Suprapubic skin (tissue), 4 donors: Measurements from ENCODE around the gene CDK2. TPM values are rescaled to one million over a fixed set of nuclear protein-coding genes. Genes with fewer than 3 reads are reported as not detected.

ENCODE experiments used
- DNase-seq, 2 donors: peaks; one replicate each; pipeline ENCODE4 v3.0.0-alpha.2; 2019; ENCODE audit warnings: low spot score in 2 of 2
- H3K27ac ChIP-seq: fragments of 200-600 bp; sonication (generic); one replicate; pipeline ENCODE4 v1.5.1; 2019
- H3K27me3 ChIP-seq: fragments of 200-600 bp; sonication (generic); one replicate; pipeline ENCODE4 v1.5.1; 2019
- H3K36me3 ChIP-seq: fragments of 200-600 bp; sonication (generic); one replicate; pipeline ENCODE4 v1.5.1; 2019
- H3K4me1 ChIP-seq: fragments of 200-600 bp; sonication (generic); one replicate; pipeline ENCODE4 v1.5.1; 2019
- H3K4me3 ChIP-seq: fragments of 200-600 bp; sonication (generic); one replicate; pipeline ENCODE4 v1.5.1; 2019; ENCODE audit warnings: mild to moderate bottlenecking
- H3K9me3 ChIP-seq: fragments of 200-600 bp; sonication (generic); one replicate; pipeline ENCODE4 v1.5.1; 2019
- EP300 ChIP-seq: sonication (generic); formaldehyde crosslinking; IDR thresholded peaks from one replicate; pipeline ENCODE4 v1.6.1; 2017; ENCODE audit warnings: antibody characterized with exemption
- POLR2A ChIP-seq, 2 donors: fragments of 450-650 bp; IDR thresholded peaks; one replicate each; pipeline ENCODE4 v1.6.1; 2017; ENCODE audit warnings: antibody characterized with exemption in 2 of 2, mild to moderate bottlenecking in 2 of 2, moderate library complexity in 2 of 2
- POLR2AphosphoS5 ChIP-seq, 3 donors: sonication (generic); formaldehyde crosslinking; IDR thresholded peaks; one replicate each; pipeline ENCODE4 v1.6.1; 2017; ENCODE audit warnings: antibody characterized with exemption in 3 of 3
- WGBS: methylation state at CpG from one replicate; pipeline ENCODE4 v1.1.5; 2018; 5-methylcytosine and 5-hydroxymethylcytosine counted together
- total RNA-seq, 4 donors: library from RNA; depleted of rRNA; stranded (reverse); fragments of >200 nt; gene quantifications; one replicate each; pipeline ENCODE4 v1.1.0, GENCODE V29; 2016
- TF ChIP-seq, protein P1 (sequence below), 2 donors: fragments of 200-600 bp in 1 of 2; fragments of 450-650 bp in 1 of 2; sonication (generic) in 1 of 2; IDR thresholded peaks; one replicate each; pipeline ENCODE4 v1.5.1; 2016 to 2019; ENCODE audit warnings: antibody characterized with exemption in 2 of 2, mild to moderate bottlenecking in 1 of 2, moderate library complexity in 1 of 2

CDK2 gene
- total RNA-seq, 4 donors from 2014 or later: 18.4 to 33.2 (median 28.6) TPM

DNA sequence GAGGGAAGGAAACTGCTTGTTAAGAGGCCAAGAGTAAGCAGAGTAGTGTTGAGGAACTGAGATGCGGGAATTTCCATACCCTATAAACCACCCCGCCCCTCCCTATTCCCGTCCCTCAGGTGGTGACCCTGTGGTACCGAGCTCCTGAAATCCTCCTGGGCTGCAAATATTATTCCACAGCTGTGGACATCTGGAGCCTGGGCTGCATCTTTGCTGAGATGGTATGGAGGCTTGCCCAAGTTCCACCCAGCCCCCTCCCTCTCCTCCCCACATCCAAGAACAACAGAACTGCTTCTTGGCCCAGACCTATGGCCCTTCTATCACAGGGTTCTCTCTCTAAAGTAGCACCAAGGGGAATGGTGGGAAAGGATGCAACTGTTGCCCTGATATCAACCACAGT, 2.7 kb downstream of the CDK2 start:
- no peaks in the 10 kb centered on the region for H3K27me3 ChIP-seq
- peaks cover 36% of the 10 kb centered on the region for H3K4me1 ChIP-seq
- TF ChIP-seq POLR2AphosphoS5 (IDR thresholded peaks at IDR 0.05) (no peak), EP300 (no peak), POLR2A (IDR thresholded peaks at IDR 0.05) (no peak)
- TF ChIP-seq, protein P1, sequence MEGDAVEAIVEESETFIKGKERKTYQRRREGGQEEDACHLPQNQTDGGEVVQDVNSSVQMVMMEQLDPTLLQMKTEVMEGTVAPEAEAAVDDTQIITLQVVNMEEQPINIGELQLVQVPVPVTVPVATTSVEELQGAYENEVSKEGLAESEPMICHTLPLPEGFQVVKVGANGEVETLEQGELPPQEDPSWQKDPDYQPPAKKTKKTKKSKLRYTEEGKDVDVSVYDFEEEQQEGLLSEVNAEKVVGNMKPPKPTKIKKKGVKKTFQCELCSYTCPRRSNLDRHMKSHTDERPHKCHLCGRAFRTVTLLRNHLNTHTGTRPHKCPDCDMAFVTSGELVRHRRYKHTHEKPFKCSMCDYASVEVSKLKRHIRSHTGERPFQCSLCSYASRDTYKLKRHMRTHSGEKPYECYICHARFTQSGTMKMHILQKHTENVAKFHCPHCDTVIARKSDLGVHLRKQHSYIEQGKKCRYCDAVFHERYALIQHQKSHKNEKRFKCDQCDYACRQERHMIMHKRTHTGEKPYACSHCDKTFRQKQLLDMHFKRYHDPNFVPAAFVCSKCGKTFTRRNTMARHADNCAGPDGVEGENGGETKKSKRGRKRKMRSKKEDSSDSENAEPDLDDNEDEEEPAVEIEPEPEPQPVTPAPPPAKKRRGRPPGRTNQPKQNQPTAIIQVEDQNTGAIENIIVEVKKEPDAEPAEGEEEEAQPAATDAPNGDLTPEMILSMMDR (IDR thresholded peaks at IDR 0.05): no peak
- H3K27ac ChIP-seq: no peak overlapping the region
- WGBS: 81% methylated on average over 4 of the region's 4 CpGs
- H3K36me3 ChIP-seq: no peaks in the 10 kb centered on the region
- no peak for DNase-seq
- no peak overlapping the region for H3K4me3 ChIP-seq
- no peaks in the 10 kb centered on the region for H3K9me3 ChIP-seq

GRCh38 chr12:55970775-55971174, 4.1 kb downstream of the CDK2 start:
- no peaks in the 10 kb centered on the region for H3K36me3 ChIP-seq
- H3K27me3 ChIP-seq: no peaks in the 10 kb centered on the region
- no peak overlapping the region for H3K4me3 ChIP-seq
- 86% methylated on average over 7 of the region's 7 CpGs for WGBS
- no peaks in the 10 kb centered on the region for H3K9me3 ChIP-seq
- DNase-seq: no peak
- peaks cover 42% of the 10 kb centered on the region for H3K4me1 ChIP-seq
- no peak overlapping the region for H3K27ac ChIP-seq
- TF ChIP-seq EP300 (no peak), POLR2AphosphoS5 (IDR thresholded peaks at IDR 0.05) (no peak), POLR2A (IDR thresholded peaks at IDR 0.05) (no peak)
- TF ChIP-seq, protein P1 (IDR thresholded peaks at IDR 0.05): no peak

DNA sequence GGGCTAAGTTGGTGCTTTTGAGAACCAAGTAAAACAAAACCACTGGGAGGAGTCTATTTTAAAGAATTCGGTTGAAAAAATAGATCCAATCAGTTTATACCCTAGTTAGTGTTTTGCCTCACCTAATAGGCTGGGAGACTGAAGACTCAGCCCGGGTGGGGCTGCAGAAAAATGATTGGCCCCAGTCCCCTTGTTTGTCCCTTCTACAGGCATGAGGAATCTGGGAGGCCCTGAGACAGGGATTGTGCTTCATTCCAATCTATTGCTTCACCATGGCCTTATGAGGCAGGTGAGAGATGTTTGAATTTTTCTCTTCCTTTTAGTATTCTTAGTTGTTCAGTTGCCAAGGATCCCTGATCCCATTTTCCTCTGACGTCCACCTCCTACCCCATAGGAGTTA, 5.4 kb downstream of the CDK2 start:
- TF ChIP-seq, protein P1 (IDR thresholded peaks at IDR 0.05): no peak
- no peak for TF ChIP-seq EP300
- H3K27me3 ChIP-seq: no peaks in the 10 kb centered on the region
- WGBS: 43% methylated on average over 3 of the region's 3 CpGs
- DNase-seq: no peak
- H3K4me1 ChIP-seq: peaks cover 41% of the 10 kb centered on the region
- H3K9me3 ChIP-seq: no peaks in the 10 kb centered on the region
- no peak overlapping the region for H3K27ac ChIP-seq
- H3K36me3 ChIP-seq: no peaks in the 10 kb centered on the region
- H3K4me3 ChIP-seq: no peak overlapping the region

- H3K4me1 ChIP-seq: peaks cover 40% of the 10 kb centered on the region
- H3K4me3 ChIP-seq: peak overlapping the region; percentile 84
- no peaks in the 10 kb centered on the region for H3K36me3 ChIP-seq
- H3K27me3 ChIP-seq: no peaks in the 10 kb centered on the region
- no peaks in the 10 kb centered on the region for H3K9me3 ChIP-seq
- H3K27ac ChIP-seq: peak overlapping the region; percentile 92
- TF ChIP-seq EP300 (no peak), POLR2A (IDR thresholded peaks at IDR 0.05) (no peak), POLR2AphosphoS5 (IDR thresholded peaks at IDR 0.05) (no peak)
- TF ChIP-seq, protein P1 (IDR thresholded peaks at IDR 0.05): no peak
- WGBS: 29% methylated on average over 1 of the region's 1 CpG
- DNase-seq: no peak
These were observed 5.8 kb downstream of the CDK2 start for GRCh38 chr12:55972456-55972855.

DNA sequence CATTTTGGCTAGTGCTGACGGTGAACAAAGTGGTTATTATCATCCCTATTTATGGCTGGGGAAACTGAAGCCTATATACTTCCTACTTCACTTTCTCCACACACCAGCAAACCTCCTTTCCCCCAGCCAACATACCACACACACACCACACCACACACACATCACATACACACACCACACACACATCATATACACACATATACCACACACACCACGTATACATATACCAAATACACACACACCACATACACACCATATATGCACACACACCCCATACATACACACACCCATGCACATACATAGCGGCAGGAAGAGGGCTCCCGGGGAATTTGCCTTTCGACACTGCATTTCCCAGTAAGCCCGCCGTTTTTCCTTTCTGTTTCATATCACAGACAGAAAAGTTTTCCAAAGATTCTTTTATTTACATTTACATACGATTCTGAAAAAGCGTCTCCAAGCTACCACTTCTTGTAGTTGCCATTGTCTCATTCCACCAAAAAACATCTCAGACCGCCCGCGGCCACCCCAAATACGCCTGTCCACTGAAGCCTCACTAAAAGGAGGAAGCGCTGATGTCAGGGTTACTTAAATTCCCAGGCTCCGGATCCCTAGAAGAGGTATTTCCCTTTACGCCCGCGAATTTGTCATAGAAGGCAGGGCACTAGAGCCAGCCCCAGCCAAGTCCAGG, 6.4 kb downstream of the CDK2 start:
- DNase-seq: no peak
- under 1% methylated on average over 18 of the region's 18 CpGs for WGBS
- H3K9me3 ChIP-seq: no peaks in the 10 kb centered on the region
- TF ChIP-seq POLR2A (IDR thresholded peaks at IDR 0.05) (peak in 1 of 2 donors; percentile 75), EP300 (no peak), POLR2AphosphoS5 (IDR thresholded peaks at IDR 0.05) (peak in 1 of 3 donors; percentile 73)
- H3K4me1 ChIP-seq: peaks cover 40% of the 10 kb centered on the region
- H3K27me3 ChIP-seq: no peaks in the 10 kb centered on the region
- H3K4me3 ChIP-seq: peak overlapping the region; percentile 84
- H3K36me3 ChIP-seq: no peaks in the 10 kb centered on the region
- H3K27ac ChIP-seq: peak overlapping the region; percentile 92
